OCI-M2 (cell line): Measurements from ENCODE around the gene RARRES2.

Source experiments
- DNase-seq: peaks from one replicate; lab custom pipeline; 2025; ENCODE audit not compliant: unreplicated experiment; lab: John Stamatoyannopoulos, UW

The RARRES2 gene

GRCh38 chr7:150377196-150377595 lies 35.8 kb upstream of the RARRES2 start:
- no peak for DNase-seq

- DNase-seq: no peak
Measured at GRCh38 chr7:150376560-150376959, 35.1 kb upstream of the RARRES2 start.

- DNase-seq: no peak
Measured at GRCh38 chr7:150375662-150376521, 34.5 kb upstream of the RARRES2 start.

- DNase-seq: no peak
Measured at GRCh38 chr7:150374472-150374871, 33.0 kb upstream of the RARRES2 start.

- no peak for DNase-seq
Measured at GRCh38 chr7:150374026-150374425, 32.6 kb upstream of the RARRES2 start.

- DNase-seq: no peak
Measured at GRCh38 chr7:150373049-150373801, 31.8 kb upstream of the RARRES2 start.

- no peak for DNase-seq
Measured at GRCh38 chr7:150372271-150373048, 31.0 kb upstream of the RARRES2 start.

- DNase-seq: no peak
Measured at GRCh38 chr7:150371996-150372270, 30.5 kb upstream of the RARRES2 start.

- DNase-seq: no peak
Measured at GRCh38 chr7:150371131-150371995, 29.9 kb upstream of the RARRES2 start.

- no peak for DNase-seq
Measured at GRCh38 chr7:150370612-150371071, 29.2 kb upstream of the RARRES2 start.

GRCh38 chr7:150369748-150370501 lies 28.5 kb upstream of the RARRES2 start:
- DNase-seq: no peak

- DNase-seq: no peak
Measured at GRCh38 chr7:150368884-150369747, 27.7 kb upstream of the RARRES2 start.

- no peak for DNase-seq
Measured at GRCh38 chr7:150368096-150368883, 26.9 kb upstream of the RARRES2 start, which contains the start of gene REPIN1. Gene REPIN1 (plus strand): TSS chr7:150368822. CDS start chr7:150369712, 890 bp downstream.

- DNase-seq: no peak
Measured at GRCh38 chr7:150367677-150368095, 26.3 kb upstream of the RARRES2 start.

- no peak for DNase-seq
Measured at GRCh38 chr7:150365673-150366398, 24.4 kb upstream of the RARRES2 start.

GRCh38 chr7:150365194-150365593 lies 23.8 kb upstream of the RARRES2 start:
- DNase-seq: no peak

- no peak for DNase-seq
Measured at GRCh38 chr7:150363872-150364271, 22.4 kb upstream of the RARRES2 start.
